HCT116 (cell line): Measurements from ENCODE around the gene PITRM1. TPM values are rescaled to one million over a fixed set of nuclear protein-coding genes. Genes with fewer than 3 reads are reported as not detected.

Experiments
- ATAC-seq: fragments of 200-7000 bp; cut with Tn5 transposase; 2 replicates; pipeline ENCODE4 v1.9.1; 2020; ENCODE audit warnings: mild to moderate bottlenecking, moderate library complexity
- BruUV-seq: library from RNA; stranded (reverse); fragments of 400-500 nt; replicated peaks from 2 replicates; lab custom pipeline; 2021; lab: Mats Ljungman, UMichigan
- CTCF ChIA-PET: fragments of 300-600 bp; sonication (Branson Sonifier 250); formaldehyde crosslinking; loops from one replicate; lab custom pipeline; 2021; ENCODE audit warnings: antibody characterized with exemption; lab: Charles Lee
- POLR2A ChIA-PET: fragments of 300-600, 350-600 bp; sonication (Branson Sonifier 250); formaldehyde crosslinking; loops from one replicate; lab custom pipeline; 2021; ENCODE audit warnings: antibody characterized with exemption; lab: Charles Lee
- RAD21 ChIA-PET, 2 experiments: fragments of 300-600 bp; sonication (Branson Sonifier 250); formaldehyde crosslinking; loops; one replicate each; lab custom pipeline; 2023; ENCODE audit warnings: low total read pairs in 2 of 2; ENCODE audit not compliant: uncharacterized antibody in 2 of 2, unreplicated experiment in 2 of 2, low non-redundant PET in 1 of 2; lab: Charles Lee
- DNase-seq: peaks from one replicate; pipeline ENCODE4 v3.0.0-alpha.2; 2010; ENCODE audit warnings: low read depth, low spot score
- H2AFZ ChIP-seq: fragments of 200-600 bp; shearing (Covaris generic), sonication (generic); 2 replicates; pipeline ENCODE4 v1.6.1; 2017; ENCODE audit warnings: low read depth, mixed run types, mixed read lengths, antibody characterized with exemption, low read length; ENCODE audit not compliant: poor library complexity, severe bottlenecking
- H3K27ac ChIP-seq: 2 replicates; pipeline ENCODE4 v1.5.1; 2012; ENCODE audit warnings: low read depth, low read length
- H3K27me3 ChIP-seq: fragments of 200-600 bp; sonication (generic); 2 replicates; pipeline ENCODE4 v1.6.1; 2016; ENCODE audit warnings: mixed run types, low read length, mixed read lengths; ENCODE audit not compliant: insufficient read depth
- H3K36me3 ChIP-seq, 2 experiments: fragments of 200-500 bp in 1 of 2; fragments of 200-600 bp in 1 of 2; sonication (Bioruptor generic) in 1 of 2; sonication (generic) in 1 of 2; 2 replicates each; pipeline versions ENCODE4 v1.5.1 to v1.6.1; 2014 to 2016; ENCODE audit warnings: low read length in 2 of 2, inconsistent platforms in 1 of 2, mixed read lengths in 1 of 2, mixed run types in 1 of 2; ENCODE audit not compliant: insufficient read depth in 2 of 2, control insufficient read depth in 1 of 2
- H3K4me1 ChIP-seq, 2 experiments: fragments of 200-600 bp in 1 of 2; sonication (generic) in 1 of 2; 2 replicates each; pipeline versions ENCODE4 v1.5.1 to v1.6.1; 2012 to 2017; ENCODE audit warnings: low read length in 2 of 2, inconsistent platforms in 1 of 2, mild to moderate bottlenecking in 1 of 2, mixed read lengths in 1 of 2, mixed run types in 1 of 2, moderate library complexity in 1 of 2; ENCODE audit not compliant: insufficient read depth in 2 of 2, control insufficient read depth in 1 of 2
- H3K4me2 ChIP-seq: fragments of 200-600 bp; sonication (generic); 2 replicates; pipeline ENCODE4 v1.6.1; 2017; ENCODE audit warnings: mixed run types, low read length, mixed read lengths
- H3K4me3 ChIP-seq, 2 experiments: fragments of 200-600 bp in 1 of 2; sonication (generic) in 1 of 2; replicated peaks in 1 of 2; 2 replicates each; pipeline ENCODE4 v1.5.1; 2011 to 2016; ENCODE audit warnings: low read length in 2 of 2, control low read depth in 1 of 2, low read depth in 1 of 2, mild to moderate bottlenecking in 1 of 2, mixed read lengths in 1 of 2, mixed run types in 1 of 2
- H3K79me2 ChIP-seq: fragments of 200-600 bp; sonication (generic); 2 replicates; pipeline ENCODE4 v1.6.1; 2017; ENCODE audit warnings: mild to moderate bottlenecking, mixed run types, low read length, moderate library complexity, mixed read lengths; ENCODE audit not compliant: insufficient read depth
- H3K9ac ChIP-seq: fragments of 200-600 bp; sonication (generic); 2 replicates; pipeline ENCODE4 v1.6.1; 2016; ENCODE audit warnings: low read length, mixed read lengths
- H3K9me2 ChIP-seq: fragments of 200-600 bp; sonication (generic), shearing (Covaris generic); 2 replicates; pipeline ENCODE4 v1.6.1; 2017; ENCODE audit warnings: mixed run types, mild to moderate bottlenecking, moderate library complexity; ENCODE audit not compliant: insufficient read depth
- H3K9me3 ChIP-seq, 2 experiments: fragments of 200-500 bp in 1 of 2; fragments of 200-600 bp in 1 of 2; sonication (Bioruptor generic) in 1 of 2; sonication (generic) in 1 of 2; 2 replicates each; pipeline ENCODE4 v1.6.1; 2014 to 2017; ENCODE audit warnings: low read length in 2 of 2, mixed read lengths in 2 of 2, inconsistent platforms in 1 of 2, low read depth in 1 of 2, mild to moderate bottlenecking in 1 of 2, mixed run types in 1 of 2, moderate library complexity in 1 of 2; ENCODE audit not compliant: control insufficient read depth in 1 of 2, insufficient read depth in 1 of 2
- H4K20me1 ChIP-seq: fragments of 200-600 bp; sonication (generic), shearing (Covaris generic); 2 replicates; pipeline ENCODE4 v1.6.1; 2017; ENCODE audit warnings: mixed run types, mild to moderate bottlenecking, moderate library complexity; ENCODE audit not compliant: insufficient read depth
- EGR1 ChIP-seq: IDR thresholded peaks from 2 replicates; pipeline ENCODE4 v1.6.1; 2012; ENCODE audit warnings: low read depth
- ELF1 ChIP-seq: IDR thresholded peaks from 2 replicates; pipeline ENCODE4 v1.6.1; 2012; ENCODE audit warnings: low read depth, borderline replicate concordance
- EZH2phosphoT487 ChIP-seq: fragments of 200-600 bp; IDR thresholded peaks from 2 replicates; pipeline ENCODE4 v1.6.1; 2018; ENCODE audit warnings: antibody characterized with exemption, borderline replicate concordance
- JUND ChIP-seq: IDR thresholded peaks from 2 replicates; pipeline ENCODE4 v1.6.1; 2012
- RAD21 ChIP-seq: IDR thresholded peaks from 2 replicates; pipeline ENCODE4 v1.6.1; 2012; ENCODE audit warnings: low read depth, mild to moderate bottlenecking
- SIN3A ChIP-seq: IDR thresholded peaks from 2 replicates; pipeline ENCODE4 v1.6.1; 2012; ENCODE audit warnings: low read depth
- SRF ChIP-seq: IDR thresholded peaks from 2 replicates; pipeline ENCODE4 v1.6.1; 2012; ENCODE audit warnings: low read depth
- TCF7L2 ChIP-seq: IDR thresholded peaks from 2 replicates; pipeline ENCODE4 v1.7.0; 2011; ENCODE audit warnings: borderline replicate concordance, inconsistent platforms; ENCODE audit not compliant: insufficient read depth, insufficient read length; ENCODE audit errors: extremely low read depth
- YY1 ChIP-seq: IDR thresholded peaks from 2 replicates; pipeline ENCODE4 v1.6.1; 2011; ENCODE audit warnings: low read length, low read depth, moderate library complexity, mild to moderate bottlenecking; ENCODE audit not compliant: insufficient replicate concordance; ENCODE audit errors: extremely low read depth
- ZFX ChIP-seq: fragments of 450-650 bp; IDR thresholded peaks from 2 replicates; pipeline ENCODE4 v1.6.1; 2017
- ZNF274 ChIP-seq: fragments of 200-500 bp; sonication (Bioruptor generic); IDR thresholded peaks from 2 replicates; pipeline ENCODE4 v1.6.1; 2014; ENCODE audit warnings: mild to moderate bottlenecking, low read depth, low read length, inconsistent platforms
- intact Hi-C: fragments of 100-400 bp; cut with micrococcal nuclease; formaldehyde crosslinking; loops from 2 replicates; pipeline ENCODE4 v1.10.0; 2022
- total RNA-seq: library from RNA; stranded (reverse); gene quantifications from one replicate; pipeline ENCODE4 v1.2.1, GENCODE V29; 2021; ENCODE audit not compliant: unreplicated experiment
- TF ChIP-seq, protein P1 (sequence below): IDR thresholded peaks from 2 replicates; pipeline ENCODE4 v1.6.1; 2012
- TF ChIP-seq, protein P2 (sequence below): IDR thresholded peaks from 2 replicates; pipeline ENCODE4 v1.6.1; 2011; ENCODE audit warnings: mild to moderate bottlenecking, low read length, moderate library complexity; ENCODE audit not compliant: insufficient replicate concordance; ENCODE audit errors: extremely low read depth
- TF ChIP-seq, protein P3 (sequence below): IDR thresholded peaks from 2 replicates; pipeline ENCODE4 v1.6.1; 2012
- TF ChIP-seq, protein P4 (sequence below): IDR thresholded peaks from 2 replicates; pipeline ENCODE4 v1.6.1; 2012; ENCODE audit warnings: low read depth
- TF ChIP-seq, protein P5 (sequence below), 3 experiments: fragments of 200-600 bp in 1 of 3; sonication (generic) in 1 of 3; IDR thresholded peaks in 2 of 3; conservative IDR thresholded peaks in 1 of 3; 2 replicates each; pipeline ENCODE4 v1.5.1; 2012 to 2017; ENCODE audit warnings: low read depth in 2 of 3, low read length in 2 of 3, antibody characterized with exemption in 1 of 3, borderline replicate concordance in 1 of 3, control low read depth in 1 of 3, mild to moderate bottlenecking in 1 of 3, mixed read lengths in 1 of 3, mixed run types in 1 of 3, moderate library complexity in 1 of 3; ENCODE audit not compliant: insufficient read depth in 1 of 3

The PITRM1 gene
- total RNA-seq, 1 experiment from 2014 or later: 59.5 TPM

DNA sequence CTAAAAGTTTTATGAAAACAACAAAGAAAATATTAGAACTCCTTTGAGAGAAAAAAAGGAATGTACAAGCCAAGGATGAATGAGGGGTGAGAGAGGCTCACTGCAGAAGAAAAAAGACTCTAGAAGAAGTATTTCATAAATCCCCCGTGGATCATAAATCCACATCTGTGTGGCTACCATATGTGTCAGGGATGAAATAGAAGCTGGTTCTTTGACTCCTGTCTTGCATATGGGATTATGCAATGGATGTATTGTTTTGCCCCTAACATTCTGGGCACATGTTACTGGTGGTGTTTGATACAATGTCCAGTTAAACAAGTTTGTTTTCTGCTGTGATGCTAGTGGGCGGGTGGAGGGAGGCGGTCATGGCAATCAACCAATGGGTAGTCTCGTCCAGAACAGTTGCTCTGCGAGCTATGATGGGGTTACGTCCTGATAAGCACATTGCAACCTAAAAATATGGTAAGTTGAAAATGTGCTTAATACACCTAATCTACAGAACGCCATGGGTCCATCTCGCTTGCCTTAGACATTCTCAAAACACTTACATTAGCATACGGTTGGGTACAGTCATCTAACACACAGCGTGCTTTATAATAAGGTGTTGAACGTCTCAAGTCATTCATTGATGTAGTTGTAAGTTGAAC lies 34.1 kb upstream of the PITRM1 start:
- intact Hi-C loops: no loop called here
- Histone ChIP-seq H4K20me1 (no peaks in the 10 kb centered on the region), H2AFZ (no peak overlapping the region), H3K9me2 (no peaks in the 10 kb centered on the region), H3K79me2 (no peaks in the 10 kb centered on the region), H3K4me1 (no peaks in the 10 kb centered on the region), H3K36me3 (no peaks in the 10 kb centered on the region), H3K27ac (no peak overlapping the region), H3K27me3 (no peaks in the 10 kb centered on the region; the same call in 1 of the 2 replicates), H3K4me3 (no peak overlapping the region), H3K4me2 (no peak overlapping the region), H3K9ac (no peak overlapping the region), H3K9me3 (no peaks in the 10 kb centered on the region)
- CTCF ChIA-PET: interaction anchor here (1.1 kb wide), 1 partner anchor 9 kb away, joined by 3 read pairs; no protein-coding TSS in a partner anchor
- ATAC-seq (no peak), DNase-seq (no peak)
- no TSS peak for BruUV-seq
- POLR2A ChIA-PET: no interaction called here
- RAD21 ChIA-PET: no interaction called here
- no peak for TF ChIP-seq EZH2phosphoT487
- TF ChIP-seq, protein P1, sequence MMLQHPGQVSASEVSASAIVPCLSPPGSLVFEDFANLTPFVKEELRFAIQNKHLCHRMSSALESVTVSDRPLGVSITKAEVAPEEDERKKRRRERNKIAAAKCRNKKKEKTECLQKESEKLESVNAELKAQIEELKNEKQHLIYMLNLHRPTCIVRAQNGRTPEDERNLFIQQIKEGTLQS: no peak
- TF ChIP-seq EGR1: no peak
- no peak for TF ChIP-seq TCF7L2
- no peak for TF ChIP-seq JUND
- TF ChIP-seq, protein P2, sequence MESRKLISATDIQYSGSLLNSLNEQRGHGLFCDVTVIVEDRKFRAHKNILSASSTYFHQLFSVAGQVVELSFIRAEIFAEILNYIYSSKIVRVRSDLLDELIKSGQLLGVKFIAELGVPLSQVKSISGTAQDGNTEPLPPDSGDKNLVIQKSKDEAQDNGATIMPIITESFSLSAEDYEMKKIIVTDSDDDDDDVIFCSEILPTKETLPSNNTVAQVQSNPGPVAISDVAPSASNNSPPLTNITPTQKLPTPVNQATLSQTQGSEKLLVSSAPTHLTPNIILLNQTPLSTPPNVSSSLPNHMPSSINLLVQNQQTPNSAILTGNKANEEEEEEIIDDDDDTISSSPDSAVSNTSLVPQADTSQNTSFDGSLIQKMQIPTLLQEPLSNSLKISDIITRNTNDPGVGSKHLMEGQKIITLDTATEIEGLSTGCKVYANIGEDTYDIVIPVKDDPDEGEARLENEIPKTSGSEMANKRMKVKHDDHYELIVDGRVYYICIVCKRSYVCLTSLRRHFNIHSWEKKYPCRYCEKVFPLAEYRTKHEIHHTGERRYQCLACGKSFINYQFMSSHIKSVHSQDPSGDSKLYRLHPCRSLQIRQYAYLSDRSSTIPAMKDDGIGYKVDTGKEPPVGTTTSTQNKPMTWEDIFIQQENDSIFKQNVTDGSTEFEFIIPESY: no peak
- no peak for TF ChIP-seq YY1
- TF ChIP-seq ZFX: no peak
- TF ChIP-seq ZNF274: no peak
- TF ChIP-seq, protein P3, sequence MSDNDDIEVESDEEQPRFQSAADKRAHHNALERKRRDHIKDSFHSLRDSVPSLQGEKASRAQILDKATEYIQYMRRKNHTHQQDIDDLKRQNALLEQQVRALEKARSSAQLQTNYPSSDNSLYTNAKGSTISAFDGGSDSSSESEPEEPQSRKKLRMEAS: no peak
- TF ChIP-seq, protein P4, sequence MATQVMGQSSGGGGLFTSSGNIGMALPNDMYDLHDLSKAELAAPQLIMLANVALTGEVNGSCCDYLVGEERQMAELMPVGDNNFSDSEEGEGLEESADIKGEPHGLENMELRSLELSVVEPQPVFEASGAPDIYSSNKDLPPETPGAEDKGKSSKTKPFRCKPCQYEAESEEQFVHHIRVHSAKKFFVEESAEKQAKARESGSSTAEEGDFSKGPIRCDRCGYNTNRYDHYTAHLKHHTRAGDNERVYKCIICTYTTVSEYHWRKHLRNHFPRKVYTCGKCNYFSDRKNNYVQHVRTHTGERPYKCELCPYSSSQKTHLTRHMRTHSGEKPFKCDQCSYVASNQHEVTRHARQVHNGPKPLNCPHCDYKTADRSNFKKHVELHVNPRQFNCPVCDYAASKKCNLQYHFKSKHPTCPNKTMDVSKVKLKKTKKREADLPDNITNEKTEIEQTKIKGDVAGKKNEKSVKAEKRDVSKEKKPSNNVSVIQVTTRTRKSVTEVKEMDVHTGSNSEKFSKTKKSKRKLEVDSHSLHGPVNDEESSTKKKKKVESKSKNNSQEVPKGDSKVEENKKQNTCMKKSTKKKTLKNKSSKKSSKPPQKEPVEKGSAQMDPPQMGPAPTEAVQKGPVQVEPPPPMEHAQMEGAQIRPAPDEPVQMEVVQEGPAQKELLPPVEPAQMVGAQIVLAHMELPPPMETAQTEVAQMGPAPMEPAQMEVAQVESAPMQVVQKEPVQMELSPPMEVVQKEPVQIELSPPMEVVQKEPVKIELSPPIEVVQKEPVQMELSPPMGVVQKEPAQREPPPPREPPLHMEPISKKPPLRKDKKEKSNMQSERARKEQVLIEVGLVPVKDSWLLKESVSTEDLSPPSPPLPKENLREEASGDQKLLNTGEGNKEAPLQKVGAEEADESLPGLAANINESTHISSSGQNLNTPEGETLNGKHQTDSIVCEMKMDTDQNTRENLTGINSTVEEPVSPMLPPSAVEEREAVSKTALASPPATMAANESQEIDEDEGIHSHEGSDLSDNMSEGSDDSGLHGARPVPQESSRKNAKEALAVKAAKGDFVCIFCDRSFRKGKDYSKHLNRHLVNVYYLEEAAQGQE: no peak
- no peak for TF ChIP-seq SIN3A
- no peak for TF ChIP-seq RAD21
- no peak for TF ChIP-seq ELF1
- no peak for TF ChIP-seq SRF
- TF ChIP-seq, protein P5, sequence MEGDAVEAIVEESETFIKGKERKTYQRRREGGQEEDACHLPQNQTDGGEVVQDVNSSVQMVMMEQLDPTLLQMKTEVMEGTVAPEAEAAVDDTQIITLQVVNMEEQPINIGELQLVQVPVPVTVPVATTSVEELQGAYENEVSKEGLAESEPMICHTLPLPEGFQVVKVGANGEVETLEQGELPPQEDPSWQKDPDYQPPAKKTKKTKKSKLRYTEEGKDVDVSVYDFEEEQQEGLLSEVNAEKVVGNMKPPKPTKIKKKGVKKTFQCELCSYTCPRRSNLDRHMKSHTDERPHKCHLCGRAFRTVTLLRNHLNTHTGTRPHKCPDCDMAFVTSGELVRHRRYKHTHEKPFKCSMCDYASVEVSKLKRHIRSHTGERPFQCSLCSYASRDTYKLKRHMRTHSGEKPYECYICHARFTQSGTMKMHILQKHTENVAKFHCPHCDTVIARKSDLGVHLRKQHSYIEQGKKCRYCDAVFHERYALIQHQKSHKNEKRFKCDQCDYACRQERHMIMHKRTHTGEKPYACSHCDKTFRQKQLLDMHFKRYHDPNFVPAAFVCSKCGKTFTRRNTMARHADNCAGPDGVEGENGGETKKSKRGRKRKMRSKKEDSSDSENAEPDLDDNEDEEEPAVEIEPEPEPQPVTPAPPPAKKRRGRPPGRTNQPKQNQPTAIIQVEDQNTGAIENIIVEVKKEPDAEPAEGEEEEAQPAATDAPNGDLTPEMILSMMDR (IDR thresholded peaks at IDR 0.05 in 2 of 3, conservative IDR thresholded peaks at IDR 0.05 in 1 of 3; ENCODE audit: borderline replicate concordance in 1 of 3, insufficient read depth in 1 of 3, low read depth in 2 of 3, low read length in 2 of 3): no peak
